Thymus (tissue), 14 donors: Measurements from ENCODE around the gene ZFP64. TPM values are rescaled to one million over a fixed set of nuclear protein-coding genes. Genes with fewer than 3 reads are reported as not detected.

Experiments
- DNase-seq, 9 donors: peaks; one replicate each; pipeline ENCODE4 v3.0.0-alpha.2; 2013; ENCODE audit warnings: low spot score in 9 of 9, low read depth in 6 of 9, missing footprints in 1 of 9
- H3K27ac ChIP-seq, 2 donors: one replicate each; pipeline ENCODE4 v1.5.1; 2013; ENCODE audit warnings: control low read depth in 1 of 2, low read depth in 1 of 2, low read length in 1 of 2, mild to moderate bottlenecking in 1 of 2, moderate library complexity in 1 of 2
- H3K27me3 ChIP-seq, 2 donors: one replicate each; pipeline ENCODE4 v1.5.1; 2013; ENCODE audit warnings: low read length in 1 of 2; ENCODE audit not compliant: control insufficient read depth in 2 of 2, insufficient read depth in 1 of 2
- H3K36me3 ChIP-seq, 2 donors: one replicate each; pipeline ENCODE4 v1.5.1; 2013; ENCODE audit warnings: low read length in 1 of 2, mild to moderate bottlenecking in 1 of 2, moderate library complexity in 1 of 2; ENCODE audit not compliant: control insufficient read depth in 2 of 2, insufficient read depth in 2 of 2
- H3K4me1 ChIP-seq, 2 donors: one replicate each; pipeline ENCODE4 v1.5.1; 2013; ENCODE audit warnings: low read length in 2 of 2; ENCODE audit not compliant: control insufficient read depth in 2 of 2, insufficient read depth in 2 of 2
- H3K4me3 ChIP-seq, 2 donors: one replicate each; pipeline ENCODE4 v1.5.1; 2013; ENCODE audit warnings: low read length in 2 of 2, control low read depth in 1 of 2, mild to moderate bottlenecking in 1 of 2
- H3K9me3 ChIP-seq, 2 donors: one replicate each; pipeline ENCODE4 v1.5.1; 2013; ENCODE audit warnings: low read length in 1 of 2, mild to moderate bottlenecking in 1 of 2; ENCODE audit not compliant: control insufficient read depth in 2 of 2, insufficient read depth in 1 of 2
- WGBS: extraction: QIAGEN DNeasy Blood & Tissue Kit; methylation state at CpG from one replicate; pipeline ENCODE4 v1.1.7; 2013; 5-methylcytosine and 5-hydroxymethylcytosine counted together
- long read RNA-seq, 10 donors: transcript quantifications; one replicate each; lab custom pipeline, GENCODE V29; 2026
- polyA plus RNA-seq: library from polyadenylated mRNA; stranded (reverse); fragments of 200-250 nt; gene quantifications from one replicate; pipeline ENCODE4 v1.2.3, GENCODE V29; 2013
- total RNA-seq: library from RNA; stranded (reverse); fragments of 120-200 nt; gene quantifications from one replicate; pipeline ENCODE4 v1.2.4, GENCODE V29; 2013
- donor health status: healthy.

ZFP64 gene
- total RNA-seq, result 6.2 TPM
- polyA plus RNA-seq, result 6.1 TPM
- long read RNA-seq, donor 1, result 0 reads
- long read RNA-seq, donor 2, result 0 reads
- long read RNA-seq, donor 3, partial matches to known transcripts, result 0 of 2 reads
- long read RNA-seq, donor 3, other reads (novel, unspliced or antisense), result 0 of 2 reads
- long read RNA-seq, donor 4, partial matches to known transcripts, result 0 of 2 reads
- long read RNA-seq, donor 4, other reads (novel, unspliced or antisense), result 0 of 2 reads
- long read RNA-seq, donor 5, partial matches to known transcripts, result 0 of 8 reads
- long read RNA-seq, donor 5, other reads (novel, unspliced or antisense), result 0 of 8 reads
- long read RNA-seq, donor 6, partial matches to known transcripts, result 0 of 2 reads
- long read RNA-seq, donor 6, other reads (novel, unspliced or antisense), result 0 of 2 reads
- long read RNA-seq, donor 7, partial matches to known transcripts, result 0 of 4 reads
- long read RNA-seq, donor 7, other reads (novel, unspliced or antisense), result 0 of 4 reads
- long read RNA-seq, donor 8, partial matches to known transcripts, result 0 of 3 reads
- long read RNA-seq, donor 8, other reads (novel, unspliced or antisense), result 0 of 3 reads
- long read RNA-seq, donor 9, partial matches to known transcripts, result 0 of 1 reads
- long read RNA-seq, donor 9, other reads (novel, unspliced or antisense), result 0 of 1 reads
- long read RNA-seq, donor 10, result 0 reads

DNA sequence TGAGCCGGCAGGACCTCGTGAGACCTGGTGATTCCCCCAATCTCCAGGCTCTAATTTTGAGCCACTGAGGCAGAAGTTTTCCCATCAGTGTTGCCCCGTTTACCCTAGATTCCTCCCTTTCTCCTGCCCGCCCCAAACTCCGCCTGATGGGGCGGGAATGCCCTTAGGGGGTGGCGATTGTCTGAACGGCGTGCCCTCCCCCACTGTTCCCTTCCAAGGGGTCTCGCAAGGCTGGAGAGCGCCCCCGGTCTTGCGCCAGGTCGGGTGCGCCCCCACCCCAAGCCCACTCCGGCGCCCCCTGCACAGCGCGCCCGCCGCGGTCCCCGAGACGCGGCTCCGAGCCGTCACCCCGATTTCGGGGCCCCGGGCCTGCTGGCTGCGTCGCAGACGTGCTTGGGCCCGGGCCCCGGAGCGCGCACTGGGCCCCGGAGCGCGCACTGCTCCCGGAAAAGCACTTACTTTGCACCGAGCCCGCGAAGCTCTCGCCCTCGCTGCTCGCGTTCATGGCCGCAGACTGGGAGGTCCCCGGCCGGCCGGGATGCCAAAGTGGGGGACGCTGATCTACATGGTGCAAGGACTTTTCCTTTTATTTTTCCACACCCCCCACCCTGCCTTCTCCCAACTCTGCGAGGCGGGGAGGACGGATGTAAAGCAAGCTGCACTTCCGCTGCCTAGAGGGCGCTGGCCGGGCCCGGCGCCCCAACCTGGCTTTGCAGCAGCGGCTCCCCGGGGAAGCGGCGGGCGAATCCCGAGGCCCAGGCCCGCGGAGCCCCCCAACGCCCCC, at the start of gene ZFP64:
TSS of gene ZFP64 (minus strand) at position 648 of the 784 bp plus-strand sequence. CDS start at position 505, 143 bp downstream.
- H3K4me1 ChIP-seq, result peaks cover 0 to 10% of the 10 kb centered on the region in 2 donors
- no peaks in the 10 kb centered on the region for H3K27me3 ChIP-seq
- peak; percentile 52 to 92 (median 77) for DNase-seq
- peak within 1 kb of the TSS; percentile 87 to 90 for H3K27ac ChIP-seq
- H3K36me3 ChIP-seq, result peaks cover 0 to 4% of the 10 kb centered on the region in 2 donors
- H3K9me3 ChIP-seq, result no peaks in the 10 kb centered on the region
- WGBS, result under 1% methylated on average over 70 of the region's 70 CpGs
- H3K4me3 ChIP-seq, result peak within 1 kb of the TSS; percentile 57 to 66

DNA sequence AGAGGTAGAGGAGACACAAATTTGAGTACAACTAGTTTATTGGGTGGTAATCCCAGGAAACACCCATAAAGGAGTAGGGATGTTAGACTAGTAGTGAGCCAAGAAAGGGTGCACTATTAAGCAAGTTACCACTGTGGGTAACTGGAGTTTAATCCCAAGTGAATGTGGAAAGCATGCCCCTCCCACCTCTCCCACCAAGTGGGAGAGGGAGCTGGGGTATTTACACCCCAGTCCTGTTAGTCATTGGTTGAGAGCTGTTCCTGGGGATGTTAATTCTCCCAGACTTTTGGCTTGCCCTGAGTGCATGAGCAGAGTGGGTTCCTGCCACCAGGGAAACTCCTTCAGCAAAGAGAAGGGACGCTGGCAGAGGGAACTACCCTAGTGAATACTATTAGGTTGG, 49.2 kb upstream of the ZFP64 start:
- H3K27ac ChIP-seq, result no peak overlapping the region
- H3K27me3 ChIP-seq, result no peaks in the 10 kb centered on the region
- WGBS, result 91% methylated on average over 1 of the region's 1 CpG
- no peaks in the 10 kb centered on the region for H3K9me3 ChIP-seq
- H3K4me1 ChIP-seq, result no peaks in the 10 kb centered on the region
- H3K36me3 ChIP-seq, result no peaks in the 10 kb centered on the region
- DNase-seq, result no peak
- H3K4me3 ChIP-seq, result no peak overlapping the region

DNA sequence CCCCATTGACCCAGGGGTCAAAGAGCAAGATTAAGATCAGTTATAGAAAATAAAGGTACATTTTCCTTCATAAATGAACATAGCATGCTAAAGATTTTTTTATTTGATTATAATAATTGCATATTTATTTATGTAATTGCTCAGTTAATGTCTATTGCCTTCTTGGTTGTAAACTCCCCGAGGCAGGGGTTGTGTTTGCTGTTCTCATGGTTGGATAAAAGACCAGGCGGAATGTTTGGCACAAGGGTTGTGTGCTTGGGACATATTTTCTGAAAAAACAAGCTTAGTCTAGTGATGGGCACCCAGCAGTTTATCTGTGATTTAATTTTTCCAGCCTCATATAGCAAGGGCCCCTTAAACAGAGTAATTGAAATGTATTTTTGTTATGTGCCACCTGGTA, 47.5 kb upstream of the ZFP64 start:
- no peaks in the 10 kb centered on the region for H3K27me3 ChIP-seq
- H3K4me3 ChIP-seq, result no peak overlapping the region
- H3K4me1 ChIP-seq, result no peaks in the 10 kb centered on the region
- WGBS, result 92% methylated on average over 2 of the region's 2 CpGs
- DNase-seq, result no peak
- no peaks in the 10 kb centered on the region for H3K9me3 ChIP-seq
- H3K27ac ChIP-seq, result no peak overlapping the region
- no peaks in the 10 kb centered on the region for H3K36me3 ChIP-seq

DNA sequence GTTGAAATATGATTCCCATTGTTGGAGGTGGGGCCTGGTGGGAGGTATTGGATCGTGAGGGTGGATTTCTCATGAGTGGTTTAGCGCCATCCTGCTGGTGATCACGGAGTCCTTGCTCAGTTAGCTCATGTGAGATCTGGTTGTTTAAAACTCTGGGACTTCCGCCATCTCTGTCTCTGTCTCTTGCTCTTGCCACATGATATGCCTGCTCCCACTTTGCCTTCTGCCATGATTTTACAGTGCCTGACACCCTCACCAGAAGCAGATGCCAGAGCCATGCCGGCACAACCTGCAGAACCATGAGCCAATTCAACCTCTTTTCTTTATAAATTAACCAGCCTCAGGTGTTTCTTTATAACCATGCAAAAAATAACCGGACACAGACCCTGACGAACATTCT, 44.7 kb upstream of the ZFP64 start:
- WGBS, result 96% methylated on average over 7 of the region's 7 CpGs
- no peaks in the 10 kb centered on the region for H3K27me3 ChIP-seq

DNA sequence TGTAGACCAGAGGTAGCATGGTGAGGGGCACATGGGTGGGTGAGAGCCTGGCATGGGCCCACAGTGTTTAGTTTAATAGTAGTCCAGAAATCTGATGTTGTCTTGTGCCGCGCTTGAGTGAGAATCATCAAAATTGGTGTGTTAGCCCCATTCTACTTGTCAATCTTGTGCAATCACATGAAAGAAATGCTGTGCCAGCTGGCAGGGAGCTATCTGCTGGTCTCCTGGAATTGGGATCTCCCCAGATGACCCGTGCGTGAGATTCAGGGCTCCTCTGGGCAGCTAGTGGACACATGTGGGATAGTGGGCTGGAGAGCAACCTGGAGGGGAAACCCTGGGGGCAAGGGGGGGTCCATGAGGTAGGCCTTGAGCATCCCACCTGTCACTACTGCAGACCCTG, 43.5 kb upstream of the ZFP64 start:
- Histone ChIP-seq H3K27me3 (no peaks in the 10 kb centered on the region), H3K9me3 (no peaks in the 10 kb centered on the region), H3K36me3 (no peaks in the 10 kb centered on the region), H3K4me1 (no peaks in the 10 kb centered on the region), H3K4me3 (no peak overlapping the region), H3K27ac (no peak overlapping the region)
- no peak for DNase-seq
- WGBS, result 96% methylated on average over 4 of the region's 4 CpGs

More for the DNA sequence above, 44.7 kb upstream of the ZFP64 start:
- Histone ChIP-seq H3K27ac (no peak overlapping the region), H3K9me3 (no peaks in the 10 kb centered on the region), H3K4me3 (no peak overlapping the region), H3K4me1 (no peaks in the 10 kb centered on the region), H3K36me3 (no peaks in the 10 kb centered on the region)
- no peak for DNase-seq

DNA sequence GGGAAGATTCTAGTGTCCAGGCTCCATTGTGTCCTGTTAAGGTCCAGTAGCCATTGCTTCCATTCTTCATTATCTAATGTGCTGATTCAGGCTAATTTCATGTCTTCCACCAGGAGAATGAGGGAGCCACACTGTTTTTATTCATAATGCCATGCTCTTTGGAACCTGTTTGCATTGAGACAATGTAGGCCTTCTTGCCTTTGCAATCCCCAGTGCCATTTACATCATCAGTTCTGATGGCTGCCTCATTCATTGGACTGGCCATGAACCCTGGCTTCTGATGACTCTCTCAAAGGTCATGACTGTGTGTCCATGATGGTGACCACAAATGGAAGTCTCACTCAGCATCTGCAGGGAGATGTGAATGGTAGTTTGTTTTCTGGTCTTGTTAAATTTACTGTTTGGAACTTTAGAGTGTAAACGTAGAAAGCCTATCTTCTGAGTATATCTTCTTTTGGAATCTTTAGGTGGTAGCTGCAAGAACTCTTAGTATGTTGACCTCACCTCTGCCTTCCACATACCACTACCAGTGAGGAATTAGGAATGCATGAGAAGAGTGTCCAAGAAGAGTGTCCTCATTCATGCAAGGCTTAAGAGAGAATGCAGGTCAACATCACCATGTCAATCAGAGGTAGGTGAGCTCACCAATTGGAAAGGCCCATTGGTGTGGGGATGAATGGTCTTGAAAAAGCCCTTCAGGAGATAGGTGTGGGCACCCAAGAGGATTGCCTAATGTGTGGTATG, 42.9 kb upstream of the ZFP64 start:
- DNase-seq, result no peak
- 90% methylated on average over 1 of the region's 1 CpG for WGBS
- H3K27ac ChIP-seq, result no peak overlapping the region

DNA sequence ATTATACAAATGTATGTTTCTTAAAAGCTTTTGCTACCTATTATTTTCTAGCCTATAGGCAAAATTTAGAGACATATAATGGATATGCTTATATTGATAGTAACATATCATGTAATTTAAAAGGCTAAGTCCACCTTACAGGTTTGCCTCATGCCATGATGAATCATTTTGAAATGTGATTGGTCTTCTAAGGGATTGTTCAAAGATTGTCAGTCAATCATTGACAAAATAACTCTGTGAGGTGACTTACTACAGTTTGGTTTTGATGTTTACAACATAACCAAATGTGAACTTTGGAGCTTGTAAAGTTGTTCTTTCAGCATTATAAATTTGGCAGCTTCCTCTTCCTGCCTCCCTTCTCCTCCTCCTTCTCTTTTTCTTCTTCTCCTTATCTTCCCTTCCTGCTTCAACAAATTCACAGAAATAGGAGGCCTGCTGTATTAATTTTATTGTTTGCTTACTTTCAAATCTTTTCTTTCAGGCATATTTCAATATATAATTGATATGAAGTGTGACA, 39.7 kb upstream of the ZFP64 start:
- H3K36me3 ChIP-seq, result no peaks in the 10 kb centered on the region
- H3K9me3 ChIP-seq, result no peaks in the 10 kb centered on the region
- H3K4me1 ChIP-seq, result no peaks in the 10 kb centered on the region
- DNase-seq, result no peak
- no peaks in the 10 kb centered on the region for H3K27me3 ChIP-seq
- H3K27ac ChIP-seq, result no peak overlapping the region
- H3K4me3 ChIP-seq, result no peak overlapping the region

More for the DNA sequence above, 42.9 kb upstream of the ZFP64 start:
- H3K9me3 ChIP-seq, result no peaks in the 10 kb centered on the region
- H3K36me3 ChIP-seq, result no peaks in the 10 kb centered on the region
- H3K4me3 ChIP-seq, result no peak overlapping the region
- no peaks in the 10 kb centered on the region for H3K4me1 ChIP-seq
- H3K27me3 ChIP-seq, result no peaks in the 10 kb centered on the region

DNA sequence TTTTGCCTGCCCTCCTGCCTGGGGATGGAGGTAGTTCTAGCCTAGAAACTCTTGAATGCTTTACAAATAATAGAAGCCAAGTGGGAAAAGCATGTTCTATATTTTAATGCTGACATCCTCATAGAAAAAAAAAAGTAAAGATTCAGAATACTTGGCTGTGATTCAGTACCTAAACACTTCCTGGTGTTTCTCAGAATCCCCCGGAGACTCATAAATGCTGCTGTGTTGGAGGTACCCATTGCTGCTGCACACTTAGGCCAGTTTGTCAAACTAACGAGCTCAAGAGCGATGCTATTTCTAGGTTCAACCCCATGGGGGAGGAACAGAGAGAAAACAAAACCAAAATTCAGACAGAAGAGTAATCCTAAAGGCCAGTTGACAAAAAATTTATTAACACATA, 38.8 kb upstream of the ZFP64 start:
- Histone ChIP-seq H3K36me3 (no peaks in the 10 kb centered on the region), H3K9me3 (no peaks in the 10 kb centered on the region), H3K27ac (no peak overlapping the region), H3K4me1 (no peaks in the 10 kb centered on the region), H3K27me3 (no peaks in the 10 kb centered on the region), H3K4me3 (no peak overlapping the region)
- WGBS, result 78% methylated on average over 3 of the region's 3 CpGs
- no peak for DNase-seq
